NT2/D1 (cell line): ENCODE data around the gene GATB.

Source experiments
- SUZ12 ChIP-seq: IDR thresholded peaks from 2 replicates; pipeline ENCODE4 v1.6.1; 2011; ENCODE audit not compliant: insufficient read length, insufficient read depth; ENCODE audit errors: extremely low read depth
- ZNF274 ChIP-seq: IDR thresholded peaks from 2 replicates; pipeline ENCODE4 v1.6.1; 2011; ENCODE audit warnings: mild to moderate bottlenecking, low read depth, low read length

- TF ChIP-seq SUZ12: no peak
- TF ChIP-seq ZNF274: no peak
These were observed 32.2 kb upstream of the GATB start for GRCh38 chr4:151792995-151793394.
